HEK293 (cell line): ENCODE results near the gene PSMA2.

Experiments
- CTCF ChIA-PET: fragments of 350-600 bp; formaldehyde crosslinking; extraction: SDS; loops from one replicate; lab custom pipeline; 2021; ENCODE audit warnings: antibody characterized with exemption; lab: Yijun Ruan, JAX
- POLR2A ChIA-PET: fragments of 300-600 bp; formaldehyde crosslinking; extraction: SDS; loops from one replicate; lab custom pipeline; 2020; ENCODE audit warnings: antibody characterized with exemption, inconsistent platforms; lab: Yijun Ruan, JAX
- H3K27ac ChIP-seq: fragments of 200-500 bp; sonication (Bioruptor generic); 2 replicates; pipeline ENCODE4 v1.5.1; 2014; ENCODE audit warnings: low read depth, low read length, control low read depth, inconsistent platforms; ENCODE audit errors: extremely low read depth
- H3K36me3 ChIP-seq, 2 experiments: fragments of 200-500 bp in 1 of 2; sonication (Bioruptor generic) in 1 of 2; 1 replicate in 1 of 2; 2 replicates in 1 of 2; pipeline ENCODE4 v1.5.1; 2014 to 2017; ENCODE audit warnings: inconsistent platforms in 2 of 2, low read length in 2 of 2; ENCODE audit not compliant: control insufficient read depth in 2 of 2, insufficient read depth in 1 of 2
- H3K4me1 ChIP-seq: fragments of 200-500 bp; sonication (Bioruptor generic); 2 replicates; pipeline ENCODE4 v1.5.1; 2014; ENCODE audit warnings: mild to moderate bottlenecking, low read length, inconsistent platforms; ENCODE audit not compliant: control insufficient read depth, insufficient read depth
- H3K4me3 ChIP-seq: 2 replicates; pipeline ENCODE4 v1.5.1; 2011; ENCODE audit warnings: low read depth, mild to moderate bottlenecking, control low read depth, low read length, moderate library complexity
- H3K9me3 ChIP-seq: fragments of 200-500 bp; sonication (Bioruptor generic); 2 replicates; pipeline ENCODE4 v1.5.1; 2014; ENCODE audit warnings: low read depth, low read length, inconsistent platforms; ENCODE audit not compliant: control insufficient read depth, insufficient read depth
- HOXD13 ChIP-seq: sonication (generic); formaldehyde crosslinking; IDR thresholded peaks from 2 replicates; pipeline ENCODE4 v1.8.0; 2022; ENCODE audit warnings: missing genetic modification reagents, borderline replicate concordance
- OSR2 ChIP-seq: fragments of 450-650 bp; formaldehyde crosslinking; IDR thresholded peaks from 2 replicates; pipeline ENCODE4 v1.5.1; 2016; ENCODE audit warnings: missing biosample characterization, missing genetic modification characterization
- SETDB1 ChIP-seq: IDR thresholded peaks from one replicate; pipeline ENCODE4 v1.6.1; 2017; ENCODE audit warnings: mild to moderate bottlenecking, low read length, moderate library complexity, mixed read lengths; ENCODE audit not compliant: insufficient read length
- TSHZ1 ChIP-seq: fragments of 450-650 bp; formaldehyde crosslinking; IDR thresholded peaks from 2 replicates; pipeline ENCODE4 v1.5.1; 2016; ENCODE audit warnings: missing biosample characterization, missing genetic modification characterization, borderline replicate concordance
- ZNF114 ChIP-seq: fragments of 450-650 bp; formaldehyde crosslinking; IDR thresholded peaks from 2 replicates; pipeline ENCODE4 v1.5.0; 2017; ENCODE audit warnings: missing biosample characterization, missing genetic modification characterization
- ZNF174 ChIP-seq: fragments of 450-650 bp; formaldehyde crosslinking; IDR thresholded peaks from 2 replicates; pipeline ENCODE4 v1.5.0; 2017; ENCODE audit warnings: missing biosample characterization, mild to moderate bottlenecking, missing genetic modification characterization
- ZNF221 ChIP-seq: fragments of 450-650 bp; formaldehyde crosslinking; IDR thresholded peaks from 2 replicates; pipeline ENCODE4 v1.5.1; 2017; ENCODE audit warnings: missing biosample characterization, missing genetic modification characterization, borderline replicate concordance
- ZNF23 ChIP-seq: fragments of 450-650 bp; formaldehyde crosslinking; IDR thresholded peaks from 2 replicates; pipeline ENCODE4 v1.5.1; 2016; ENCODE audit warnings: missing biosample characterization, missing genetic modification characterization, borderline replicate concordance
- ZNF350 ChIP-seq: fragments of 450-650 bp; formaldehyde crosslinking; IDR thresholded peaks from 2 replicates; pipeline ENCODE4 v1.5.0; 2017; ENCODE audit warnings: missing biosample characterization, mild to moderate bottlenecking, missing genetic modification characterization
- ZNF366 ChIP-seq: fragments of 450-650 bp; formaldehyde crosslinking; conservative IDR thresholded peaks from 2 replicates; pipeline ENCODE4 v1.5.1; 2016; ENCODE audit warnings: missing biosample characterization, missing genetic modification characterization
- ZNF529 ChIP-seq: fragments of 450-650 bp; formaldehyde crosslinking; IDR thresholded peaks from 2 replicates; pipeline ENCODE4 v1.5.1; 2017; ENCODE audit warnings: missing genetic modification characterization, missing biosample characterization; ENCODE audit not compliant: insufficient replicate concordance
- ZNF747 ChIP-seq: fragments of 450-650 bp; formaldehyde crosslinking; IDR thresholded peaks from 2 replicates; pipeline ENCODE4 v1.5.1; 2016; ENCODE audit warnings: missing biosample characterization, missing genetic modification characterization
- ZNF785 ChIP-seq: fragments of 450-650 bp; formaldehyde crosslinking; IDR thresholded peaks from 2 replicates; pipeline ENCODE4 v1.5.1; 2016; ENCODE audit warnings: missing biosample characterization, missing genetic modification characterization
- ZNF792 ChIP-seq: fragments of 450-650 bp; formaldehyde crosslinking; IDR thresholded peaks from 2 replicates; pipeline ENCODE4 v1.5.1; 2016; ENCODE audit warnings: missing biosample characterization, missing genetic modification characterization
- ZNF837 ChIP-seq: fragments of 450-650 bp; formaldehyde crosslinking; IDR thresholded peaks from 2 replicates; pipeline ENCODE4 v1.5.1; 2016; ENCODE audit warnings: missing biosample characterization, missing genetic modification characterization
- ZSCAN4 ChIP-seq: fragments of 450-650 bp; formaldehyde crosslinking; IDR thresholded peaks from 2 replicates; pipeline ENCODE4 v1.5.1; 2017; ENCODE audit warnings: missing biosample characterization, missing genetic modification characterization
- ZXDB ChIP-seq: fragments of 450-650 bp; formaldehyde crosslinking; IDR thresholded peaks from 2 replicates; pipeline ENCODE4 v1.5.1; 2016; ENCODE audit warnings: missing biosample characterization, missing genetic modification characterization
- TF ChIP-seq, protein P1 (sequence below): fragments of 450-650 bp; formaldehyde crosslinking; IDR thresholded peaks from 2 replicates; pipeline ENCODE4 v1.5.1; 2017; ENCODE audit warnings: missing biosample characterization, missing genetic modification characterization
- TF ChIP-seq, protein P2 (sequence below): fragments of 450-650 bp; formaldehyde crosslinking; IDR thresholded peaks from 2 replicates; pipeline ENCODE4 v1.5.1; 2016; ENCODE audit warnings: missing biosample characterization, missing genetic modification characterization

The PSMA2 gene

DNA sequence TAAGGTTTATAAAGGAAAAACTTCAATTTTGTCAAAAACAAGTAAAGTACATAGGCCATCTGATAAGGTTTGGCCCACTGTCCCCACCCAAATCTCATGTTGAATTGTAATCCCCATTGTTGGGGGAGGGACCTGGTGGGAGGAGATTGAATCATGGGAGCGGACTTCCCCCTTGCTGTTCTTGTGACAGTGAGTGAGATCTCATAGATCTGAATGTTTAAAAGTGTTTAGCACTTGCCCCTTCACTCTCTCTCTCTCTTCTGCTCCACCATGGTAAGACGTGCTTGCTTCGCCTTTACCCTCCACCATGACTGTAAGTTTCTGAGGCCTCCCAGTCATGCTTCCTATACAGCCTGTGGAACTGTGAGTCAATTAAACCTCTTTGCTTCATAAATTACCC, 18.4 kb upstream of the PSMA2 start (continued):
- TF ChIP-seq ZSCAN4 (tag by site-specific recombination), result no peak

- Histone ChIP-seq H3K27ac (no peak overlapping the region), H3K4me1 (no peaks in the 10 kb centered on the region), H3K36me3 (no peaks in the 10 kb centered on the region), H3K4me3 (no peak overlapping the region), H3K9me3 (no peaks in the 10 kb centered on the region)
- TF ChIP-seq SETDB1 (no peak), ZNF350 (tag by site-specific recombination) (no peak), ZNF785 (tag by site-specific recombination) (no peak), ZSCAN4 (tag by site-specific recombination) (no peak), ZNF366 (no peak), ZNF23 (no peak), TSHZ1 (tag by site-specific recombination) (no peak), OSR2 (no peak), ZNF837 (tag by site-specific recombination) (no peak), ZNF529 (no peak)
- TF ChIP-seq, protein P1, sequence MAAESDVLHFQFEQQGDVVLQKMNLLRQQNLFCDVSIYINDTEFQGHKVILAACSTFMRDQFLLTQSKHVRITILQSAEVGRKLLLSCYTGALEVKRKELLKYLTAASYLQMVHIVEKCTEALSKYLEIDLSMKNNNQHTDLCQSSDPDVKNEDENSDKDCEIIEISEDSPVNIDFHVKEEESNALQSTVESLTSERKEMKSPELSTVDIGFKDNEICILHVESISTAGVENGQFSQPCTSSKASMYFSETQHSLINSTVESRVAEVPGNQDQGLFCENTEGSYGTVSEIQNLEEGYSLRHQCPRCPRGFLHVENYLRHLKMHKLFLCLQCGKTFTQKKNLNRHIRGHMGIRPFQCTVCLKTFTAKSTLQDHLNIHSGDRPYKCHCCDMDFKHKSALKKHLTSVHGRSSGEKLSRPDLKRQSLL (tag by site-specific recombination), result no peak
- TF ChIP-seq, protein P2, sequence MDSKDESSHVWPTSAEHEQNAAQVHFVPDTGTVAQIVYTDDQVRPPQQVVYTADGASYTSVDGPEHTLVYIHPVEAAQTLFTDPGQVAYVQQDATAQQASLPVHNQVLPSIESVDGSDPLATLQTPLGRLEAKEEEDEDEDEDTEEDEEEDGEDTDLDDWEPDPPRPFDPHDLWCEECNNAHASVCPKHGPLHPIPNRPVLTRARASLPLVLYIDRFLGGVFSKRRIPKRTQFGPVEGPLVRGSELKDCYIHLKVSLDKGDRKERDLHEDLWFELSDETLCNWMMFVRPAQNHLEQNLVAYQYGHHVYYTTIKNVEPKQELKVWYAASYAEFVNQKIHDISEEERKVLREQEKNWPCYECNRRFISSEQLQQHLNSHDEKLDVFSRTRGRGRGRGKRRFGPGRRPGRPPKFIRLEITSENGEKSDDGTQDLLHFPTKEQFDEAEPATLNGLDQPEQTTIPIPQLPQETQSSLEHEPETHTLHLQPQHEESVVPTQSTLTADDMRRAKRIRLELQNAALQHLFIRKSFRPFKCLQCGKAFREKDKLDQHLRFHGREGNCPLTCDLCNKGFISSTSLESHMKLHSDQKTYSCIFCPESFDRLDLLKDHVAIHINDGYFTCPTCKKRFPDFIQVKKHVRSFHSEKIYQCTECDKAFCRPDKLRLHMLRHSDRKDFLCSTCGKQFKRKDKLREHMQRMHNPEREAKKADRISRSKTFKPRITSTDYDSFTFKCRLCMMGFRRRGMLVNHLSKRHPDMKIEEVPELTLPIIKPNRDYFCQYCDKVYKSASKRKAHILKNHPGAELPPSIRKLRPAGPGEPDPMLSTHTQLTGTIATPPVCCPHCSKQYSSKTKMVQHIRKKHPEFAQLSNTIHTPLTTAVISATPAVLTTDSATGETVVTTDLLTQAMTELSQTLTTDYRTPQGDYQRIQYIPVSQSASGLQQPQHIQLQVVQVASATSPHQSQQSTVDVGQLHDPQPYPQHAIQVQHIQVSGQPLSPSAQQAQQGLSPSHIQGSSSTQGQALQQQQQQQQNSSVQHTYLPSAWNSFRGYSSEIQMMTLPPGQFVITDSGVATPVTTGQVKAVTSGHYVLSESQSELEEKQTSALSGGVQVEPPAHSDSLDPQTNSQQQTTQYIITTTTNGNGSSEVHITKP (tag by site-specific recombination), result no peak
- CTCF ChIA-PET, result interaction anchor here (0.7 kb wide), 1 partner anchor 189 kb away, joined by 3 read pairs; no protein-coding TSS in a partner anchor
- POLR2A ChIA-PET, result no interaction called here
These were observed 15.5 kb upstream of the PSMA2 start for GRCh38 chr7:42947521-42947920.

GRCh38 chr7:42946627-42946950, 14.6 kb upstream of the PSMA2 start:
- Histone ChIP-seq H3K4me3 (no peak overlapping the region), H3K27ac (no peak overlapping the region), H3K9me3 (no peaks in the 10 kb centered on the region), H3K4me1 (no peaks in the 10 kb centered on the region), H3K36me3 (no peaks in the 10 kb centered on the region)
- POLR2A ChIA-PET, result interaction anchor here (1.2 kb wide), 1 partner anchor 15 kb away, joined by 3 read pairs; the partner anchor contains the start of genes MRPL32 and PSMA2
- CTCF ChIA-PET, result interaction anchor here (0.6 to 0.7 kb wide), 2 partner anchors 158 to 315 kb away, joined by 3 read pairs; no protein-coding TSS in a partner anchor
- TF ChIP-seq ZNF837 (tag by site-specific recombination), result no peak
- TF ChIP-seq ZNF221 (tag by site-specific recombination), result no peak
- no peak for TF ChIP-seq TSHZ1 (tag by site-specific recombination)
- TF ChIP-seq ZNF747 (tag by site-specific recombination), result no peak
- TF ChIP-seq HOXD13 (CRISPR knock-in tag), result no peak
- no peak for TF ChIP-seq ZNF114
- TF ChIP-seq ZXDB, result no peak
- no peak for TF ChIP-seq ZNF174 (tag by site-specific recombination)
- no peak for TF ChIP-seq ZNF792 (tag by site-specific recombination)
